ENCODE measurements around the gene USP10. TPM values are rescaled to one million over a fixed set of nuclear protein-coding genes. Genes with fewer than 3 reads are reported as not detected.

USP10 gene
- total and polyA plus RNA-seq, 2 donors (not counting 1 experiment from before 2014, with no cell fraction given): 48.6 to 59.1 TPM

DNA sequence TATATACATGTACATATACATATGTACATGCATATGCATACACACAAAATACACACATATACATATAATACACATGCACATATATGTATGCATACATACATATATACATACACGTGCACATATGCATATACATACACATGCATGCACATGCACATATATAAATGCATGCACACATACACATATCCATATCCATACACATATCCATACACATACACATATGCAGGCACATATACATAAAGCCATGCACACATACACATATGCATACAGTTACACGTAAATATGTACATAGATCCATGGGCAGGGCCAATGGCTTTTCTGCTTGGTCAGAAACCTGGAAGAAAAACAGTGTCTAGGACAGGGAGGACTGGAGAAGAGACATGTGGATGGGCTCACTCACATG lies 23.9 kb upstream of the USP10 start:
- H3K9me3 ChIP-seq (ENCODE audit: control insufficient read depth, insufficient read depth, low read depth, low read length): no peaks in the 10 kb centered on the region
- no peak overlapping the region for H3K9ac ChIP-seq (ENCODE audit: insufficient read depth, low read length)
- no peaks in the 10 kb centered on the region for H3K36me3 ChIP-seq (ENCODE audit: control insufficient read depth, insufficient read depth, low read length)
- DNase-seq (ENCODE audit: low read depth in 2 of 2): no peak
- H4K20me1 ChIP-seq (ENCODE audit: control insufficient read depth, extremely low read depth, insufficient read depth, low read length): no peaks in the 10 kb centered on the region
- H3K4me3 ChIP-seq (replicated peaks in 1 of 4; ENCODE audit: control extremely low read depth in 1 of 4, insufficient read depth in 1 of 4, low read depth in 3 of 4, low read length in 4 of 4): no peak overlapping the region
- no peak overlapping the region for H3K4me2 ChIP-seq (ENCODE audit: extremely low read depth, insufficient read depth, low read length)
- H3K27ac ChIP-seq (ENCODE audit: insufficient read depth, low read length): no peak overlapping the region
- no peaks in the 10 kb centered on the region for H3K4me1 ChIP-seq (ENCODE audit: control insufficient read depth, extremely low read depth, insufficient read depth, low read length)
- H2AFZ ChIP-seq (ENCODE audit: low read length): no peak overlapping the region
- no peaks in the 10 kb centered on the region for H3K79me2 ChIP-seq (ENCODE audit: control insufficient read depth, insufficient read depth, low read length)
- TF ChIP-seq EZH2 (IDR thresholded peaks at IDR 0.05; ENCODE audit: low read length, missing control alignments): no peak
- TF ChIP-seq, protein P1, sequence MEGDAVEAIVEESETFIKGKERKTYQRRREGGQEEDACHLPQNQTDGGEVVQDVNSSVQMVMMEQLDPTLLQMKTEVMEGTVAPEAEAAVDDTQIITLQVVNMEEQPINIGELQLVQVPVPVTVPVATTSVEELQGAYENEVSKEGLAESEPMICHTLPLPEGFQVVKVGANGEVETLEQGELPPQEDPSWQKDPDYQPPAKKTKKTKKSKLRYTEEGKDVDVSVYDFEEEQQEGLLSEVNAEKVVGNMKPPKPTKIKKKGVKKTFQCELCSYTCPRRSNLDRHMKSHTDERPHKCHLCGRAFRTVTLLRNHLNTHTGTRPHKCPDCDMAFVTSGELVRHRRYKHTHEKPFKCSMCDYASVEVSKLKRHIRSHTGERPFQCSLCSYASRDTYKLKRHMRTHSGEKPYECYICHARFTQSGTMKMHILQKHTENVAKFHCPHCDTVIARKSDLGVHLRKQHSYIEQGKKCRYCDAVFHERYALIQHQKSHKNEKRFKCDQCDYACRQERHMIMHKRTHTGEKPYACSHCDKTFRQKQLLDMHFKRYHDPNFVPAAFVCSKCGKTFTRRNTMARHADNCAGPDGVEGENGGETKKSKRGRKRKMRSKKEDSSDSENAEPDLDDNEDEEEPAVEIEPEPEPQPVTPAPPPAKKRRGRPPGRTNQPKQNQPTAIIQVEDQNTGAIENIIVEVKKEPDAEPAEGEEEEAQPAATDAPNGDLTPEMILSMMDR (conservative IDR thresholded peaks at IDR 0.05 in 1 of 2, IDR thresholded peaks at IDR 0.05 in 1 of 2; ENCODE audit: low read depth in 1 of 2, low read length in 2 of 2): no peak
- no peaks in the 10 kb centered on the region for H3K27me3 ChIP-seq (ENCODE audit: control insufficient read depth, insufficient read depth, low read length)

DNA sequence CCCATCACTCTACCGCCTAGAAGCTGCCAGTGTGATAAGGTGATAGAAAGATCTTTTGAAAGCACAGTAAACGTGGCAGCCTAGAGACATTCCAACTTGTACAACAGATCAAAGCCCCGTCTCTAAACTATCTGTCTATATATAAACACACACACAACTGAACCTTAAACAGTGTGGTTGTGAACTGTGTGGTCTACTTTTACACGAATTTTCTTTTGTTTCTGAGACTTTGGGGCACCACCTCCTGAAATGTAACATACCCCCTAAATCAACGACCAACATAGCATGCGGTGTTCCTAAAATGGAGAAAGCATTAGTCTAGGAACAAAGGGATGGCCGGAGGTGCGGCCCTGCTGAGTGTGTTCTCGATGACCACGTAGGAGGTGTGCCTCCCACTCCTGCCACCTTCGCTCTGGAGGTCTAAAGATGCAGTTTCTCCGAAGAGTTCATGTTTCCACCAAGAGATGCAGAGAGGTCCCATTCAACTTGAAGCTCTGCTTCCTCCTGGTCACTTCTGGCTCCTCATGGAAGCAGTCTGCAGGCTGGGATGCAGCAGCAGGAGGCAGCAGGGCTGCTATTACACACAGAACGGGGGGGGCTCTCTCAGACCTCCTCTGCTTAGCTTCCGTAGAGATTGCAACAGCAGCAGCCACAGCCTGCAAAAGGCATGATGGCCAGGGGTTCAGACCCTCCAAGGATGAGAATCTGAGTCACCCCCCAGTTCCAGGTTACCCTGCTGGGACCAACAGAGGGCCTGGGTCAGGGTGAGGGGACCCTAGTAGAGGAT lies 22.6 kb upstream of the USP10 start:
- H2AFZ ChIP-seq (ENCODE audit: low read length): no peak overlapping the region
- no peaks in the 10 kb centered on the region for H3K9me3 ChIP-seq (ENCODE audit: control insufficient read depth, insufficient read depth, low read depth, low read length)
- no peak overlapping the region for H3K9ac ChIP-seq (ENCODE audit: insufficient read depth, low read length)
- DNase-seq (ENCODE audit: low read depth in 2 of 2): no peak
- H3K27me3 ChIP-seq (ENCODE audit: control insufficient read depth, insufficient read depth, low read length): peaks cover 4% of the 10 kb centered on the region
- no peak overlapping the region for H3K4me2 ChIP-seq (ENCODE audit: extremely low read depth, insufficient read depth, low read length)
- no peak overlapping the region for H3K27ac ChIP-seq (ENCODE audit: insufficient read depth, low read length)
- H4K20me1 ChIP-seq (ENCODE audit: control insufficient read depth, extremely low read depth, insufficient read depth, low read length): no peaks in the 10 kb centered on the region
- no peaks in the 10 kb centered on the region for H3K36me3 ChIP-seq (ENCODE audit: control insufficient read depth, insufficient read depth, low read length)
- no peaks in the 10 kb centered on the region for H3K79me2 ChIP-seq (ENCODE audit: control insufficient read depth, insufficient read depth, low read length)
- no peak overlapping the region for H3K4me3 ChIP-seq (replicated peaks in 1 of 4; ENCODE audit: control extremely low read depth in 1 of 4, insufficient read depth in 1 of 4, low read depth in 3 of 4, low read length in 4 of 4)
- TF ChIP-seq, protein P1 (conservative IDR thresholded peaks at IDR 0.05 in 1 of 2, IDR thresholded peaks at IDR 0.05 in 1 of 2; ENCODE audit: low read depth in 1 of 2, low read length in 2 of 2): peak in 1 of 2 donors; percentile 3
- TF ChIP-seq EZH2 (IDR thresholded peaks at IDR 0.05; ENCODE audit: low read length, missing control alignments): no peak
- no peaks in the 10 kb centered on the region for H3K4me1 ChIP-seq (ENCODE audit: control insufficient read depth, extremely low read depth, insufficient read depth, low read length)

DNA sequence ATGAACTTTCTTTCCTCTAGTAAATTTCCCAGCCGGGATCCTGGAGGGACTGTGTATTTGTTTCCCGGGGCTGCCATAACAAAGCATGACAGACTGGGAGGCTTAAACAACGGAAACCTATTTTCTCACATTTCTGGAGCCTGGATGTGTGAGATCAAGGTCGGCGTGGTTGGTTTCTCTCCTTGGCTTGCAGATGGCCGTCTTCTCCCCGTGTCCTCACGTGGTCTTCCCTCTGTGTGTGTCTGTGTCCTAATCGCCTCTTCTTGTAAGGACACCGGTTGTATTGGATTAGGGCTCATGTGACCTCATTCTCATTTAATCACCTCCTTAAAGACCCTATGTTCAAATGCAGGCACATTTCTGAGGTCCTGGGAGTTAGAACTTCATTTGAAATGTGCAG lies 22.0 kb upstream of the USP10 start:
- Histone ChIP-seq H3K4me3 (replicated peaks in 1 of 4; ENCODE audit: control extremely low read depth in 1 of 4, insufficient read depth in 1 of 4, low read depth in 3 of 4, low read length in 4 of 4) (no peak overlapping the region), H3K4me1 (ENCODE audit: control insufficient read depth, extremely low read depth, insufficient read depth, low read length) (no peaks in the 10 kb centered on the region), H3K79me2 (ENCODE audit: control insufficient read depth, insufficient read depth, low read length) (no peaks in the 10 kb centered on the region), H3K9me3 (ENCODE audit: control insufficient read depth, insufficient read depth, low read depth, low read length) (no peaks in the 10 kb centered on the region), H2AFZ (ENCODE audit: low read length) (no peak overlapping the region), H3K4me2 (ENCODE audit: extremely low read depth, insufficient read depth, low read length) (no peak overlapping the region), H3K9ac (ENCODE audit: insufficient read depth, low read length) (no peak overlapping the region), H3K36me3 (ENCODE audit: control insufficient read depth, insufficient read depth, low read length) (no peaks in the 10 kb centered on the region), H4K20me1 (ENCODE audit: control insufficient read depth, extremely low read depth, insufficient read depth, low read length) (no peaks in the 10 kb centered on the region), H3K27me3 (ENCODE audit: control insufficient read depth, insufficient read depth, low read length) (peaks cover 4% of the 10 kb centered on the region), H3K27ac (ENCODE audit: insufficient read depth, low read length) (no peak overlapping the region)
- no peak for TF ChIP-seq EZH2 (IDR thresholded peaks at IDR 0.05; ENCODE audit: low read length, missing control alignments)
- TF ChIP-seq, protein P1 (conservative IDR thresholded peaks at IDR 0.05 in 1 of 2, IDR thresholded peaks at IDR 0.05 in 1 of 2; ENCODE audit: low read depth in 1 of 2, low read length in 2 of 2): no peak
- DNase-seq (ENCODE audit: low read depth in 2 of 2): no peak
